Gastroesophageal sphincter (tissue), 4 donors: ENCODE data around the gene PARP6. TPM values are rescaled to one million over a fixed set of nuclear protein-coding genes. Genes with fewer than 3 reads are reported as not detected.

Experiments used
- ATAC-seq: fragments of 150-250 bp; one replicate; pipeline ENCODE4 v1.9.1; 2016; ENCODE audit warnings: mild to moderate bottlenecking, moderate library complexity
- H3K27ac ChIP-seq, 4 donors: fragments of 200-600 bp; sonication (generic) in 3 of 4; 1 replicate in 3 of 4; 2 replicates in 1 of 4; pipeline ENCODE4 v1.5.1; 2016 to 2019
- H3K27me3 ChIP-seq: fragments of 200-600 bp; sonication (generic); one replicate; pipeline ENCODE4 v1.5.1; 2019
- H3K36me3 ChIP-seq, 2 donors: fragments of 200-600 bp; sonication (generic); one replicate each; pipeline ENCODE4 v1.5.1; 2019; ENCODE audit warnings: control low read depth in 1 of 2
- H3K4me1 ChIP-seq, 3 donors: fragments of 200-600 bp; sonication (generic); 1 replicate in 2 of 3; 2 replicates in 1 of 3; pipeline ENCODE4 v1.5.1; 2016 to 2019; ENCODE audit warnings: control low read depth in 2 of 3
- H3K4me3 ChIP-seq, 2 donors: fragments of 200-600 bp; sonication (generic); one replicate each; pipeline ENCODE4 v1.5.1; 2019; ENCODE audit warnings: mild to moderate bottlenecking in 1 of 2, moderate library complexity in 1 of 2
- H3K9me3 ChIP-seq, 3 donors: fragments of 200-600 bp; sonication (generic); one replicate each; pipeline ENCODE4 v1.5.1; 2017 to 2019; ENCODE audit warnings: control low read depth in 2 of 3
- CTCF ChIP-seq, 4 experiments: fragments of 200-600 bp in 2 of 4; fragments of 450-650 bp in 2 of 4; sonication (generic) in 1 of 4; IDR thresholded peaks; one replicate each; pipeline ENCODE4 v1.5.1; 2017 to 2019; ENCODE audit warnings: antibody characterized with exemption in 4 of 4, mild to moderate bottlenecking in 2 of 4, moderate library complexity in 2 of 4
- EP300 ChIP-seq: sonication (generic); formaldehyde crosslinking; IDR thresholded peaks from one replicate; pipeline ENCODE4 v1.6.1; 2017; ENCODE audit warnings: antibody characterized with exemption, mild to moderate bottlenecking
- POLR2A ChIP-seq, 2 donors: fragments of 450-650 bp; IDR thresholded peaks; one replicate each; pipeline ENCODE4 v1.6.1; 2017; ENCODE audit warnings: antibody characterized with exemption in 2 of 2, mild to moderate bottlenecking in 2 of 2, moderate library complexity in 1 of 2
- POLR2AphosphoS5 ChIP-seq: sonication (generic); formaldehyde crosslinking; IDR thresholded peaks from one replicate; pipeline ENCODE4 v1.6.1; 2017; ENCODE audit warnings: antibody characterized with exemption
- WGBS, 2 donors: methylation state at CpG; one replicate each; pipeline ENCODE4 v1.1.5; 2018; ENCODE audit warnings: low coverage in 1 of 2; 5-methylcytosine and 5-hydroxymethylcytosine counted together
- total RNA-seq, 4 donors: library from RNA; depleted of rRNA; stranded (reverse); fragments of >200 nt; gene quantifications; one replicate each; pipeline ENCODE4 v1.1.0, GENCODE V29; 2016

The PARP6 gene
- total RNA-seq, 4 donors from 2014 or later = 38.2 to 98.7 (median 71.4) TPM

- no peak for ATAC-seq
- Histone ChIP-seq H3K4me3 (no peak overlapping the region), H3K9me3 (no peaks in the 10 kb centered on the region), H3K27me3 (peaks cover 3% of the 10 kb centered on the region), H3K4me1 (peaks cover 0 to 55% (median 2%) of the 10 kb centered on the region in 3 donors), H3K27ac (peak overlapping the region in 2 of 4 donors; percentile 50 to 63), H3K36me3 (peaks cover 0 to 90% of the 10 kb centered on the region in 2 donors)
- TF ChIP-seq EP300 = no peak
- no peak for TF ChIP-seq POLR2AphosphoS5
- TF ChIP-seq CTCF (IDR thresholded peaks at IDR 0.05) = no peak
- no peak for TF ChIP-seq POLR2A (IDR thresholded peaks at IDR 0.05)
- no CpG with 5 or more reads among the region's 13 CpGs for WGBS, 2 donors
Measured at GRCh38 chr15:72202302-72202701, 70.1 kb downstream of the PARP6 start.

DNA sequence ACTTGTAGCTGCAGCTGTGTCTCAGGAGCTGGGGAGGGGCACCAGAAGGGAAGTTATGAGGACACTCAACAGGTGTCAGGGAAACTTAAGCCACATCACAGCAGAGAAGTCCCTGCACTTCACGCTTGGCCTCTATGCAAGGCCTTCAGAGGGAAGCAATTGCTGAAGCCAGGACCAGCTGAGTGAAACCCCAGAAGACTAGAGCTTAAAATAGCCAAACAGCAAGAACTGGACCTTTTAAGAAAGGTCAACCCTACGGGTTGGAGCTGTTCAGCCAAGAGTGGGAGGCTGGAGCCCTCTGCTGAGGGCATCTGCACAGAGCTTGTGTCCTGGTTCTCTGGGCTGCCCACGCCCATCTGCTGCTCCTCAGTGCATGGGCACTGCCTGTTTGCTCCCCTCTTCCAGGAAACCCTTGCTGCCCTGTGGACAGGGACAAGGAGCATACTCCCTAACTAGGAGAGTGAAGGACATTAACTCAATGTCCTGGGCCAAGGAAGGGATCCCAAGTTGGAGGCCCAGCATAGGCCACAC lies 70.9 kb downstream of the PARP6 start:
- TF ChIP-seq CTCF (IDR thresholded peaks at IDR 0.05) (no peak), EP300 (no peak), POLR2AphosphoS5 (no peak), POLR2A (IDR thresholded peaks at IDR 0.05) (no peak)
- H3K27me3 ChIP-seq = peaks cover 11% of the 10 kb centered on the region
- no peak overlapping the region for H3K4me3 ChIP-seq
- peak overlapping the region in 2 of 4 donors; percentile 3 to 50 for H3K27ac ChIP-seq
- no CpG with 5 or more reads among the region's 3 CpGs for WGBS, 2 donors
- no peaks in the 10 kb centered on the region for H3K9me3 ChIP-seq
- H3K4me1 ChIP-seq = peaks cover 0 to 64% (median 2%) of the 10 kb centered on the region in 3 donors
- peaks cover 0 to 81% of the 10 kb centered on the region in 2 donors for H3K36me3 ChIP-seq
- no peak for ATAC-seq

DNA sequence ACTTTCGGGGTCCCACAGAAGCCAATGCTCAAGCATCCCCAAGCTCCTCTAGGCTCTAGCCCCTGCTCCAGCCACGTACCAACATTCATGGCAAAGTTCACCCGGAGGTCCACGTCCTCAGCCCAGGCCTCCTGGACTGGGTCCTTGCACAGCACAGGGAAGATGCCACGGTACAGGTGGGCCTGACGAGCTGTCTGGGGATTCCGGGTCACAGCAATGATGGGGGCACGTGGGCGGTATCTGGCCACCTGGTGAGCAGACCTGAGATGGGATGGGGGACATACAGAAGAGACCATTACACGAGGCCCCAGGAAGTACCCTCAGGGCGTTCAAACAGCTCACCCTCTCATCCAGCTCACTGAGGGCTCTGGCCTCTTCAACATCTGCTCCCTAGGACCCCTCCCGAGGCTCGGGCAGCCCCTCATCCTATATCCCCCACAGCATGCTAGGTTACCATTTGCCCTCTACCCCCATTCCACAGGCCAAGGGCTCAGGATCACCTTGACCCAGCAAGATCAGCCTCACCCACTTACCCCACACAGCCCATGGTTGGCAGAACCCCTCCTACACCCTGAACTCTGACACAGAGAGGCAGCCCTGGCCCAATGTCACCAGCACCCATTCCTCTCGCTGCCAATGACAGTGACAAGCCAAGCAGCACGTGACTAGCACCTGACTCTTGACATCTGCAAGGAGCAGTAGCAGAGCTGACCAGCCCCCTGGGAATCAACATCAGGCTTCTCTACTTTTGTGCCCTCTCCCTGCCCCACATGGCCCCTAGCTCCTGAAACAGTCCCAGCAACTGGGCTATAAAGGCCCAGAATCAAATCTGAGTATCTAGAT lies 71.7 kb downstream of the PARP6 start:
- peaks cover 0 to 73% of the 10 kb centered on the region in 2 donors for H3K36me3 ChIP-seq
- no peak for TF ChIP-seq CTCF (IDR thresholded peaks at IDR 0.05)
- TF ChIP-seq POLR2A (IDR thresholded peaks at IDR 0.05) = no peak
- no peak for TF ChIP-seq POLR2AphosphoS5
- no peak for TF ChIP-seq EP300
- H3K9me3 ChIP-seq = no peaks in the 10 kb centered on the region
- peak overlapping the region in 3 of 4 donors; percentile 13 to 55 (median 50) for H3K27ac ChIP-seq
- H3K27me3 ChIP-seq = peaks cover 18% of the 10 kb centered on the region
- ATAC-seq = no peak
- H3K4me3 ChIP-seq = no peak overlapping the region
- 72 to 90% methylated on average over 2 to 3 of the region's 15 CpGs for WGBS, 2 donors
- peaks cover 0 to 65% (median 2%) of the 10 kb centered on the region in 3 donors for H3K4me1 ChIP-seq

DNA sequence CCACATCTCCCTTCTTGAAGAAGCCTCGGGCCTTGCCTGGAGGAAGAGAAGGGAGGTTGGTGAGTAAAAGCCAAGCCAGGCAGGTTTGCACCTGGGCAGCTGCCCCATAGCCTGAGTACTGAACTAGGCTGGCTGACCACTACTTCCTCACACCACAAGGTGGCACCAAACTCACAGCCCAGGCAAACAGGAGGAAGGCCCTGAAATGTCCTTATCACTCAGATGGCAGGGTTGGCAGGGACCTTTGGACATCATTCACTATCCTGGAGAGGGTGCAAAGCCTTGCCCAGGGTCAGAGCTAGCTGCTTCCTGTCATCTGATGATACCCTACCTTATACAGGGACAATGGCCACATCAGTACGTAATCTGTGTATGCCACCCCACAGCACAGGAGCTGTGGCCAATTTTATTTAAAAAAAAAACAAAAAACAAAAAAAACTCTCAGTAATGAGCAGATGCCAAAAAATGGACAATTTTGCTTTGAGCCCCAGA lies 72.6 kb downstream of the PARP6 start:
- Histone ChIP-seq H3K4me1 (peaks cover 0 to 65% (median 2%) of the 10 kb centered on the region in 3 donors), H3K27me3 (peaks cover 18% of the 10 kb centered on the region), H3K27ac (peak overlapping the region in 2 of 4 donors; percentile 13 to 50), H3K4me3 (no peak overlapping the region), H3K36me3 (peaks cover 0 to 64% of the 10 kb centered on the region in 2 donors), H3K9me3 (no peaks in the 10 kb centered on the region)
- TF ChIP-seq POLR2A (IDR thresholded peaks at IDR 0.05) (no peak), EP300 (no peak), CTCF (IDR thresholded peaks at IDR 0.05) (peak in 3 of 4 experiments; percentile 89 to 93 (median 91)), POLR2AphosphoS5 (peak; percentile 49)
- 57% methylated on average over 1 of the region's 2 CpGs; no CpG with 5 or more reads in 1 of the 2 donors for WGBS, 2 donors
- peak; percentile 67 for ATAC-seq
